Stimulated activated CD4-positive, alpha-beta T cell treated with anti-CD3 and anti-CD28 coated beads, TNF-alpha, amount 100 ng/mL, for 24 hours (primary cell): Measurements from ENCODE around the gene SNPH.

ENCODE experiments used
- DNase-seq, 3 experiments: peaks; one replicate each; pipeline ENCODE4 v3.0.0-alpha.2; 2020; ENCODE audit warnings: low read depth in 3 of 3

Gene SNPH

GRCh38 chr20:1306316-1307135 lies 40.4 kb downstream of the SNPH start:
- DNase-seq = no peak

- no peak for DNase-seq
Observed at GRCh38 chr20:1307171-1307570, 41.1 kb downstream of the SNPH start.

GRCh38 chr20:1307571-1307971 lies 41.5 kb downstream of the SNPH start:
- no peak for DNase-seq

- no peak for DNase-seq
Observed at GRCh38 chr20:1308067-1308701, 42.1 kb downstream of the SNPH start.

GRCh38 chr20:1308702-1309095 lies 42.6 kb downstream of the SNPH start:
- DNase-seq = no peak

GRCh38 chr20:1309439-1309847 lies 43.3 kb downstream of the SNPH start:
- no peak for DNase-seq

- no peak for DNase-seq
Observed at GRCh38 chr20:1310071-1310470, 44.0 kb downstream of the SNPH start.

GRCh38 chr20:1310506-1311190 lies 44.6 kb downstream of the SNPH start:
- no peak for DNase-seq

- DNase-seq = no peak
Observed at GRCh38 chr20:1312308-1312707, 46.2 kb downstream of the SNPH start.

GRCh38 chr20:1312904-1313235 lies 46.8 kb downstream of the SNPH start:
- DNase-seq = no peak

- peak; percentile 41 to 55 (median 51) for DNase-seq
Observed at GRCh38 chr20:1313236-1313964, 47.3 kb downstream of the SNPH start.

GRCh38 chr20:1315804-1316203 lies 49.7 kb downstream of the SNPH start:
- no peak for DNase-seq

GRCh38 chr20:1317545-1318255 lies 51.6 kb downstream of the SNPH start:
- DNase-seq = no peak

- no peak for DNase-seq
Observed at GRCh38 chr20:1319051-1319450, 53.0 kb downstream of the SNPH start.

GRCh38 chr20:1319462-1319861 lies 53.4 kb downstream of the SNPH start:
- no peak for DNase-seq

GRCh38 chr20:1320016-1320415 lies 53.9 kb downstream of the SNPH start:
- DNase-seq = no peak

GRCh38 chr20:1320902-1321653 lies 55.0 kb downstream of the SNPH start:
- no peak for DNase-seq

- DNase-seq = no peak
Observed at GRCh38 chr20:1321654-1321939, 55.5 kb downstream of the SNPH start.

GRCh38 chr20:1322511-1323245 lies 56.6 kb downstream of the SNPH start:
- DNase-seq = no peak

- DNase-seq = no peak
Observed at GRCh38 chr20:1323256-1323655, 57.2 kb downstream of the SNPH start.
